Sigmoid colon (tissue), 7 donors: ENCODE measurements around the gene NOL3. TPM values are rescaled to one million over a fixed set of nuclear protein-coding genes. Genes with fewer than 3 reads are reported as not detected.

ENCODE experiments used
- DNase-seq: peaks from one replicate; pipeline ENCODE4 v3.0.0-alpha.2; 2019
- H3K27ac ChIP-seq, 4 donors: fragments of 200-600 bp; sonication (generic); one replicate each; pipeline ENCODE4 v1.5.1; 2016 to 2019; ENCODE audit warnings: mild to moderate bottlenecking in 1 of 4
- H3K27me3 ChIP-seq, 3 donors: fragments of 200-600 bp; sonication (generic); one replicate each; pipeline ENCODE4 v1.5.1; 2019; ENCODE audit warnings: mild to moderate bottlenecking in 1 of 3
- H3K36me3 ChIP-seq, 4 donors: fragments of 200-600 bp; sonication (generic); one replicate each; pipeline ENCODE4 v1.5.1; 2016 to 2019
- H3K4me1 ChIP-seq, 4 donors: fragments of 200-600 bp; sonication (generic); one replicate each; pipeline ENCODE4 v1.5.1; 2017 to 2019
- H3K4me3 ChIP-seq, 4 donors: fragments of 200-600 bp; sonication (generic); one replicate each; pipeline ENCODE4 v1.5.1; 2017 to 2019; ENCODE audit warnings: mild to moderate bottlenecking in 2 of 4, moderate library complexity in 1 of 4
- H3K9me3 ChIP-seq, 4 donors: fragments of 200-600 bp in 3 of 4; sonication (generic) in 3 of 4; one replicate each; pipeline versions ENCODE4 v1.5.1 to v1.6.1; 2013 to 2019
- EP300 ChIP-seq, 4 donors: sonication (generic); formaldehyde crosslinking; IDR thresholded peaks; one replicate each; pipeline ENCODE4 v1.6.1; 2017; ENCODE audit warnings: antibody characterized with exemption in 4 of 4
- POLR2A ChIP-seq, 2 donors: fragments of 450-650 bp; IDR thresholded peaks; one replicate each; pipeline ENCODE4 v1.6.1; 2016; ENCODE audit warnings: antibody characterized with exemption in 2 of 2, mild to moderate bottlenecking in 2 of 2, moderate library complexity in 2 of 2
- POLR2AphosphoS5 ChIP-seq, 4 donors: sonication (generic); formaldehyde crosslinking; IDR thresholded peaks; one replicate each; pipeline ENCODE4 v1.6.1; 2017; ENCODE audit warnings: antibody characterized with exemption in 4 of 4
- WGBS, 2 donors: extraction: QIAGEN DNeasy Blood & Tissue Kit; methylation state at CpG; one replicate each; pipeline ENCODE4 v1.1.7; 2013; 5-methylcytosine and 5-hydroxymethylcytosine counted together
- intact Hi-C: fragments of 100-400 bp; cut with DNase I; formaldehyde crosslinking; loops from one replicate; pipeline ENCODE4 v1.15.1; 2023
- polyA plus RNA-seq, 3 donors: library from polyadenylated mRNA; stranded (reverse); fragments of 200-250 nt; gene quantifications; one replicate each; pipeline ENCODE4 v1.2.3, GENCODE V29; 2013
- total RNA-seq, 4 donors: library from RNA; depleted of rRNA; stranded (reverse); fragments of >200 nt; gene quantifications; one replicate each; pipeline ENCODE4 v1.1.0, GENCODE V29; 2016
- TF ChIP-seq, protein P1 (sequence below), 4 experiments: fragments of 450-650 bp in 3 of 4; fragments of 200-600 bp in 1 of 4; IDR thresholded peaks; one replicate each; pipeline ENCODE4 v1.5.1; 2016 to 2019; ENCODE audit warnings: antibody characterized with exemption in 4 of 4, mild to moderate bottlenecking in 3 of 4, moderate library complexity in 2 of 4
- donor health status: healthy with polysubstance abuse.
- donor health status: Bipolar disorder and iron deficiency.
- donor health status: healthy.

The NOL3 gene
- total and polyA plus RNA-seq, 7 donors, result 12.7 to 36.7 (median 23.9) TPM

DNA sequence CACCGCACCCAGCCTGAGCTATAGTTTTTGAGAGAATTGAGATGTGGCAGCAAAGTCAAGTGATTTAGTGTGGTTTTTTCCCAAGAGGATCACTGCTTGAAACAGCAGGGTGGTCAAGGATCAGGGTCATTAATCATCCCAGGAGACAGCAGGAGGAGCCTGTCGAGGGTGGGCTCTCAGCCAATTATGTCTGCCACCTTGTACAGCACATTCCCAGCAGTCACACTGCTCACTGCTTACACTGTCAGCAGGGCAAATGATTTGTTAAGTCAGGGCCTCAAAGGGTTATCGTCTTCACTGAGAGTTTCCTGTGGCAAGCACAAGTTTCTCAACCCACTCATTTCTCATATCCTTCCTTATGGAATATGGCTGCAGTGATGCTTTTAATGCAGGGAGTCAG is 32.7 kb upstream of the NOL3 start:
- WGBS, 2 donors, result 63 to 72% methylated on average over 3 of the region's 3 CpGs
- Histone ChIP-seq H3K27me3 (no peaks in the 10 kb centered on the region), H3K27ac (no peak overlapping the region), H3K4me1 (no peaks in the 10 kb centered on the region), H3K4me3 (no peak overlapping the region), H3K9me3 (no peaks in the 10 kb centered on the region), H3K36me3 (peaks cover 32 to 98% (median 74%) of the 10 kb centered on the region in 4 donors)
- intact Hi-C loops, result no loop called here
- TF ChIP-seq, protein P1, sequence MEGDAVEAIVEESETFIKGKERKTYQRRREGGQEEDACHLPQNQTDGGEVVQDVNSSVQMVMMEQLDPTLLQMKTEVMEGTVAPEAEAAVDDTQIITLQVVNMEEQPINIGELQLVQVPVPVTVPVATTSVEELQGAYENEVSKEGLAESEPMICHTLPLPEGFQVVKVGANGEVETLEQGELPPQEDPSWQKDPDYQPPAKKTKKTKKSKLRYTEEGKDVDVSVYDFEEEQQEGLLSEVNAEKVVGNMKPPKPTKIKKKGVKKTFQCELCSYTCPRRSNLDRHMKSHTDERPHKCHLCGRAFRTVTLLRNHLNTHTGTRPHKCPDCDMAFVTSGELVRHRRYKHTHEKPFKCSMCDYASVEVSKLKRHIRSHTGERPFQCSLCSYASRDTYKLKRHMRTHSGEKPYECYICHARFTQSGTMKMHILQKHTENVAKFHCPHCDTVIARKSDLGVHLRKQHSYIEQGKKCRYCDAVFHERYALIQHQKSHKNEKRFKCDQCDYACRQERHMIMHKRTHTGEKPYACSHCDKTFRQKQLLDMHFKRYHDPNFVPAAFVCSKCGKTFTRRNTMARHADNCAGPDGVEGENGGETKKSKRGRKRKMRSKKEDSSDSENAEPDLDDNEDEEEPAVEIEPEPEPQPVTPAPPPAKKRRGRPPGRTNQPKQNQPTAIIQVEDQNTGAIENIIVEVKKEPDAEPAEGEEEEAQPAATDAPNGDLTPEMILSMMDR (IDR thresholded peaks at IDR 0.05), result no peak
- TF ChIP-seq POLR2AphosphoS5 (IDR thresholded peaks at IDR 0.05), result no peak
- no peak for TF ChIP-seq EP300 (IDR thresholded peaks at IDR 0.05)
- no peak for DNase-seq

DNA sequence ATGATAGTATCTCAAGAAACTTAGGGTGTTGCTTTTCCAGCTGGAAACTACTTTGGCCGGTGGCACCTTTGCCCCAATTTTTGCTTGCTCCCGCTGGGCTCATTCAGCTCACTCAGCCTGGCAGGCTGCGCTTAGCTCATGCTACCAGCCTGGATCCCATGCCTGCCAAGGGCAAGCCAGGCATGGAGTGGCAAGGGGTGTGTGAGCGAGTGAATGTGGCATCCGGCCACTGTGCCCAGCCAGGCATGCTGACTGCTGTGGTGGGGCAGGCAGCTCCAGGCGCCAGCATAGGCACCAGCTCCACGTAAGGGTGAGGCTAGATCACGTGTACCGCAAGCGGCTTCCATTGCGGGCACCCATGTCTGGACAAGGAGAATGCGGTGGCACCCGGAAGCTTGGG is 28.9 kb upstream of the NOL3 start:
- intact Hi-C loops, result no loop called here
- peaks cover 40 to 99% (median 76%) of the 10 kb centered on the region in 4 donors for H3K36me3 ChIP-seq
- no peak for DNase-seq

DNA sequence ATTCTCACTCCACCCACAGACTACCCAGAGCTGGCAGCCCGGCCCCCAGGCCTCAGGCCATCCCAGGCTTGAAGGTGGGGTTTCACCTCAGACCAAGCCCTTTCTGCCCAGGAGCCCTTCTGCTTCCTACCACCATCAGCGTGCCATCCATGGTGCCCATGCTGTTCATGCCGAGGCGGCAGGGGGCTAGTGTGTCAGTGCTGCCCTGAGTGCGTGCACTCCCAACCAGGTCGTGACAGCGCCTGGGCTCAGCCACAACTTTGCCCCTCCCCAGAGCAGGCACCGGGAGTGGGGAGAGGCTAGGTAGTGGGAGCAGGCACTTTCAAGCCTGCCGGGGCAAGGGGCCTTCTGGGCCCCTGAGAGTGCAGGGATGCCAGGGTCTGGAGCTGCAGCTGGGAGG is 28.0 kb upstream of the NOL3 start:
- TF ChIP-seq POLR2AphosphoS5 (IDR thresholded peaks at IDR 0.05) (no peak), POLR2A (IDR thresholded peaks at IDR 0.05) (no peak), EP300 (IDR thresholded peaks at IDR 0.05) (no peak)
- TF ChIP-seq, protein P1 (IDR thresholded peaks at IDR 0.05), result no peak
- peaks cover 46 to 99% (median 76%) of the 10 kb centered on the region in 4 donors for H3K36me3 ChIP-seq
- H3K27me3 ChIP-seq, result no peaks in the 10 kb centered on the region
- no peak for DNase-seq
- 94% methylated on average over 9 of the region's 9 CpGs for WGBS, 2 donors
- H3K4me3 ChIP-seq, result no peak overlapping the region
- no peak overlapping the region for H3K27ac ChIP-seq
- intact Hi-C loops, result no loop called here
- no peaks in the 10 kb centered on the region for H3K9me3 ChIP-seq
- no peaks in the 10 kb centered on the region for H3K4me1 ChIP-seq

More for the DNA sequence above, 28.9 kb upstream of the NOL3 start:
- no peak for TF ChIP-seq POLR2A (IDR thresholded peaks at IDR 0.05)
- no peak for TF ChIP-seq POLR2AphosphoS5 (IDR thresholded peaks at IDR 0.05)
- no peak for TF ChIP-seq EP300 (IDR thresholded peaks at IDR 0.05)
- TF ChIP-seq, protein P1 (IDR thresholded peaks at IDR 0.05), result no peak
- Histone ChIP-seq H3K27me3 (no peaks in the 10 kb centered on the region), H3K4me3 (no peak overlapping the region), H3K27ac (no peak overlapping the region), H3K9me3 (no peaks in the 10 kb centered on the region), H3K4me1 (no peaks in the 10 kb centered on the region)
- 96 to 99% methylated on average over 13 of the region's 13 CpGs for WGBS, 2 donors

GRCh38 chr16:67144943-67145342 is 25.4 kb upstream of the NOL3 start:
- 92% methylated on average over 2 of the region's 2 CpGs for WGBS, 2 donors
- H3K36me3 ChIP-seq, result peaks cover 43 to 91% (median 64%) of the 10 kb centered on the region in 4 donors

More at GRCh38 chr16:67144943-67145342, 25.4 kb upstream of the NOL3 start:
- H3K4me3 ChIP-seq, result no peak overlapping the region
- H3K4me1 ChIP-seq, result peaks cover 0 to 7% (median 5%) of the 10 kb centered on the region in 4 donors
- H3K9me3 ChIP-seq, result no peaks in the 10 kb centered on the region
- intact Hi-C loops, result no loop called here
- H3K27ac ChIP-seq, result no peak overlapping the region
- DNase-seq, result no peak
- peaks cover 0 to 6% (median 6%) of the 10 kb centered on the region in 3 donors for H3K27me3 ChIP-seq
- TF ChIP-seq, protein P1 (IDR thresholded peaks at IDR 0.05), result no peak
- TF ChIP-seq POLR2AphosphoS5 (IDR thresholded peaks at IDR 0.05), result no peak
- no peak for TF ChIP-seq EP300 (IDR thresholded peaks at IDR 0.05)
- TF ChIP-seq POLR2A (IDR thresholded peaks at IDR 0.05), result no peak
